Stimulated activated CD8-positive, alpha-beta memory T cell treated with anti-CD3 and anti-CD28 coated beads, Interleukin-15, amount 100 ng/mL, for 1 hour (primary cell): ENCODE data around the gene MRAP.
"Not testable (repeated sequence)": the region's sequence is repeated elsewhere in the genome, so short reads cannot be mapped to it uniquely, and the experiment has no call there.

Experiments
- DNase-seq: peaks from one replicate; pipeline ENCODE4 v3.0.0-alpha.2; 2020; ENCODE audit warnings: low read depth

Gene MRAP

DNA sequence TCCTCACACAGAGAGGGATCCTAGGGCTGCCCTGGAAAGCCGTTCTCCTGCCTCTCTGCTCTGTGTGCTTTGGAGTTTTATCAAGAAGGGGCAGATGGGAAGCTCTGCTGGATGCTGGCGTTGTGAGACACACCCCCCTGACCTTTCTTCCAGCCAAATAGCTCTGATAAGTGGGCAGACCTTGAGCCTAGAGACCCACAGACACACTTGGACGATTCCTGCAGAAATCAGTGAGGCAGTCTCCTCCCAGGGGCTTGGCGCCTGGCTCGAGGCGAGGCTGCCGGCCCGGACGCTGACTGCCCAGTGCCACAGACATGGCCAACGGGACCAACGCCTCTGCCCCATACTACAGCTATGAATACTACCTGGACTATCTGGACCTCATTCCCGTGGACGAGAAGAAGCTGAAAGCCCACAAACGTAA is at the start of gene MRAP:
Gene MRAP, plus strand, starts transcription at position 198 of the 424 bp plus-strand sequence. Its CDS starts 117 bp downstream, at position 315.
- no peak for DNase-seq

DNA sequence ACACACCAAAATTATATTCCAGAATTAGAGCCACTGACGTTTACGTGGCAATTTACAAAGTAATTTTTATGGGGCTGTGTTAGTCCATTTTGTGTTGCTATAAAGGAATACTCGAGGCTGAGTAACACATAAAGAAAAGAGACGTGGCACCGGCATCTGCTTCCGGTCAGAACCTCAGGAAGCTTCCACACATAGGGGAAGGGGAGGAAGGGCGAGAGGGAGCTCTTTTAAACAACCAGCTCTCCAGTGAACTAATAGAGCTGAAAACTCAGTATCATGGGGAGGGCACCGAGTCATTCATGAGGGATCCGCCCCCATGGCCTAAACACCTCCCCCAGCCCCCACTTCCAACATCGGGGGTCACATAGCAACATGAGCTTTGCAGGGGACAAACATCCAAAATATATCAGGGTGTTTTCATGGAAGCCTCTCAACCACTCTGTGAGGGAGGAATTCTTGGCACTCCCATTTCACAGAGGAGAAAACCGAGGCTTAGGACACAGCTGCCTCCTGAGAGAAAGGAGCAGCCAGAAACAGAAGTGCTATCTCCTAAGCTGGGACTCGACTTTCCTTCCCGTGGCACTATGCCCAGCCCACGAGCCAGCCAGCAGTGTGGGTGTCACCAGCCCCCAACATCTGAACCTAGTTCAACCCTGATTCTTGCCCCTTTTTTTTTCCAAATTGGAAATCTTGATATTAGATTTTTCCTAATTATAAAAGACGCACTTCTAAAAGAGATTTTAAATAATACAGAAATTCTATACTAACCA is 49.0 kb upstream of the MRAP start:
- DNase-seq, result no peak

DNA sequence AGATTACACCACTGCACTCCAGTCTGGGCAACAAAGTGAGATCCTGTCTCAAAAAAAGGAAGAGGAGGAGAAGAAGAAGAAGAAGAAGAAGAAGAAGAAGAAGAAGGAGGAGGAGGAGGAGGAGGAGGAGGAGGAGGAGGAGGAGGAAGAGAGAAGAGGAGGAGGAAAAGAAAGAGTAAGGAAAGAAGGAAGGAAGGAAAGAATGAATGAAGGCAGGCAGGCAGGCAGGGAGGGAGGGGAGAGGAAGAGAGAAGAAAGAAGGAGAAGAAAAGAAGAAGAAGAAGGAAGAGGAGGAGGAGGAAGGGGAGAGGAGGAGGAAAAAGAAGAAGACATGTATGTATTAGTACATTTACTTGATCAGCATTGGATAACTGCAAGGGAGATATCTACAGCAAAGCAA is 46.5 kb upstream of the MRAP start:
- no peak for DNase-seq

DNA sequence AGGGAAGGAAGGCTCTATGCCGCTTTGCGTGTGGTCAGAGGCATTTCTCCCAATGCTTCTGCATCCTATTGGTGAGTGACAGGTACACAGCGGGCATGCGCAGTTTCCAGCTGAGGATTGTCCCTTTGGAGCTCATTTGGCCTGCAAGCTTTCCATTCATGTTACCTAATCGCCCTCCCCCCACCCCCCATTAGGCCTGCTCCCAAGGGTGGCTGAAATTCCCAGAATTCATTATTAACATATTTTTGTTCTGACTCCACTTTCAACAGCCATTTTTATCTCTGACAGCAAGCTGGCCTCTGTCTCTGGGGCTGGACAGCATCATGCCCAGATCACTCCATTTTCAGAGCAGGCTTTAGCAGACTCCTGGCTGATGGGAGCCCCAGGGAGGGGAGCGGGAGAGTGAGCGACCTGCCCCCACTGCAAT is 45.4 kb upstream of the MRAP start:
- no peak for DNase-seq

DNA sequence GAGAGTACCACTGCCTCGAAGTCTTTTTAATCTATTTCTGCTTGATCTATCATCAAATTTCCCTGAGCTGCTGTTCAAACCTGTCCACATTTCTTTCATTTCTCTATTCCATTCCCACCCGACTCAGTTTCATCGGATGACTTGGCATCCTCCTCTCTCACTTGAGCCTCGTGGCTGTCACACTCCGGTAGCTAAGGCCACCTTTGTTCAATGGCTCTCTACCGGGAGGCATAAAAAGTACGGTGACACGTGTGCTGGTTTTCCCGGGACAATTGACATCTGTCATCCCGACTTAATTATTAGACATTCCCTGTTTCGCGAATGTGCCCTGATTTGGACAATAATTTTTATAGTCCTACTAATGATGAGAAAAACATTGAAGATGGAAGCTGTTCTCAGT is 42.4 kb upstream of the MRAP start:
- no peak for DNase-seq

DNA sequence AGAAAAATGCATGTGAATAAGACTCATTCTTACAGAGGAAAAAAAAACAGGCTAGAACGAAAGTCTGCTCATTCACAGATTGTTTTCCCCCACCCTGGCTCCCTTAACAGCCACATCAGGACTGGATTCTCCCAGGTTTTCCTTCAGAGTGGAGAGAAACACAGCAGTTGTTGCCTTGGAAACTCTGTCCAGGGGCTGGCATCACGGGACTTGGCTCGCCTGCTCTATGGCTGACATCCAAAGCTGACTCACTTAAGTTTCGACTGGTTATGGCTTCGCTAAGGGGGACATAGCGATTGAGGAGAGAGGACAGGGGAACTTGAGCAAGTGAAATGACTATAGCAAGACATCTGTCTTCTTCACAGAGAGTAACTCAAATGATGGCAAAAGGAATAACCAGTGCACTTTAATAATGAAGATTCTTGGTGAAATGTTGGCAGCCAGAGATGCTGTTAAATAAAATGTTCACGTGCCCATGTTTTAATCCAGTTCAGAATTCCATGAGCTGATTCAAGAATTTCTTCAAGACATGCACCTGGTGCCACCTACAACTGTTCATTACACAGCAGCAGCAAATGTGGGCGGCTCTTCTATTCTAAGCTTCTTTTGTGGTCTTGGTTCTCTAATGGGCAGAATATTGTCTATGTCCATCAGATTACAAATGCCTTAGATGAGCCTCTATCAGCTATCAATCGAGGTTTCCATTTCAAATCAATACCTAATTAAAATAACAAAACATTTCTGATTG is 41.6 kb upstream of the MRAP start:
- DNase-seq, result no peak

DNA sequence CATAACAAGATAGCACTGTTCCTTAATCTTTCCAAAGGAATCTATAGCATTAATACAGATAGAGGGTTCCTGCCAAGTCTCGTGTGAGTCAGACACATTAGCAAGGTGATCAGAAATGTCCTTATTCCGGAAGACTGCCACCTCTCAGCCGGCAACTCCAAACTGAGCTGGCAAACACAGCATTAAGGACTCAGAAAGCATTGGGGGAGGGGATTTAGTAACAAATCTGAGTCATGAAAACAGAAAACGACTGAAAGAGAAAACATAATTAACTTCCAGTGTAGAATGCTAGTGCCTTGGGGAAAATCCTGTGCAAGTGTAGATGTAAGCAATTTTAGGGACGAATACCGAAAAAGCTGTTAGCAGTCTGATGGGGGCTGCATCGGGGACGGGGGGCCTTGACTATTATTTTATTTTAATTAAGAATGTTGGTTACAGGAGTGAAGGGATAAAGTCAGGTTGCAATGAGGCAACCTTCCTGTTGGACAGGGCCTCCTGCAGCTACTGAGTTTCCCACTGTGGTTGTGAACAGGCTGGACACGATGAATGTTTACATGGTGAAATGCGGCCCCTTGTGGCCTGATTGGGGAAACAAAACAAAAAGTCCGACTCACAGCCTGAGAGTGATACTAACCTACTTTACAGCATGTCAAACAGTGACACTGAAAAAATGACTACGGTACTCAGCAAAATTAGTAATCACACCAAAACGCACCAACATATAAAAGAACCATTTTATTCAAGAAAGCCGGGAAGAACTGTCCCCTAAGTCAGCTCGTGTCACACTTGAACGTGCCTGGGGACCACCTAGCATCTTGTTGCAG is 40.5 kb upstream of the MRAP start:
- DNase-seq, result no peak

DNA sequence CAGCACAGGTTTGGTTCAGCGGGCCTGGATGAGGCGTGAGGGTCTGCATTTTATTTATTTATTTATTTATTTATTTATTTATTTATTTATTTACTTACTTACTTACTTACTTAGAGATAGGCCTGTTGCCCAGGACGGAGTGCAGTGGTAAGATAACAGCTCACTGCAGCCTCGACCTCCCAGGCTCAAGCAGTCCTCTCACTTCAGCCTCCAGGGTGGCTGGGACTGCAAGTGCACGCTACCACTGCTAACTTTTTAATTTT is 39.9 kb upstream of the MRAP start:
- not testable (repeated sequence) for DNase-seq

DNA sequence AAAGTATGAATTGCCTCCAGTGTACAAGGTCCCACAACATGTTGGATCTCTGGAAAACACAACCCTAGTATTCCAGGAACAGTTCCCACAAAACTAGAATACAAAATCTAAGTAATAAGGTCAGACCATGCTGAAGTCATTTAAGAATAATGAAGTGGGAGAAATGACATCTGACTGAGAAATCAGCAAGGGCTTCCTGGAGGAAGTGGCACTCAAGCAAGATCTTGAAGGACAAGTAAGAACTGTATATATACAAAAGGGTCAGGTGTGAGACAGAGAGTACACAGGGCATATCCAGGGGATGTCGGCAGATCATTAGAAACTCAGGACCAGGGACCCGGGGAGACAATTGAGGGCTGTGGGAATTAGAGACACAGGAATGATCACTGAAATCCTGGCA is 38.5 kb upstream of the MRAP start:
- no peak for DNase-seq

DNA sequence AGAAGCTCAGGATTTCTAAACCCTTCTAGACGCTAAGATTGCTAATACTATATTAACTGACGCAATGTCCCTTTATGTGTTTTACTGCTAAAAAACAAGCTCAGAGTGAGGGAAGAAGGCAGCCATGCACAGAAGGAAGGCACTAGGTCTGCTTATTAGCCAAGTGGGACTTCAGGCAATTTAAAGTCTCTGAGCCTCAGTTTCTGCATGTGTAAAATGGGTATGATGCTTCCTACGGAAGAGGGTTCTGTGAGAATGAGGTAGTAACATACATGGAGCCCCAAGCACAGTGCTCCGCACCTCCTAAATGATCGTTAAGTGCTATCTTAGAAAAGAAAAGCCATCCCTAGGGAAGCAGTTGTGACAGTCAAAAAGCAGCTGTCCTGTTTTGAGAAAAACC is 36.7 kb upstream of the MRAP start:
- DNase-seq, result no peak

DNA sequence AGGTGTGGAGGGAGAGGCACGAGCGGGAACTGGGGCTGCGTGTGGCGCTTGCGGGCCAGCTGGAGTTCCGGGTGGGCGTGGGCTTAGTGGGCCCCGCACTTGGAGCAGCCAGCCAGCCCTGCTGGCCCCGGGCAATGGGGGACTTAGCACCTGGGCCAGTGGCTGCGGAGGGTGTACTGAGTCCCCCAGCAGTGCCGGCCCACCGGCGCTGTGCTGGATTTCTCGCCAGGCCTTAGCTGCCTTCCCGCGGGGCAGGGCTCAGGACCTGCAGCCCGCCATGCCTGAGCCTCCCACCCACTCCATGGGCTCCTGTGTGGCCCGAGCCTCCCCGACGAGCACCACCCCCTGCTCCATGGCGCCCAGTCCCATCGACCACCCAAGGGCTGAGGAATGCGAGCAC is 33.3 kb upstream of the MRAP start:
- not testable (repeated sequence) for DNase-seq

DNA sequence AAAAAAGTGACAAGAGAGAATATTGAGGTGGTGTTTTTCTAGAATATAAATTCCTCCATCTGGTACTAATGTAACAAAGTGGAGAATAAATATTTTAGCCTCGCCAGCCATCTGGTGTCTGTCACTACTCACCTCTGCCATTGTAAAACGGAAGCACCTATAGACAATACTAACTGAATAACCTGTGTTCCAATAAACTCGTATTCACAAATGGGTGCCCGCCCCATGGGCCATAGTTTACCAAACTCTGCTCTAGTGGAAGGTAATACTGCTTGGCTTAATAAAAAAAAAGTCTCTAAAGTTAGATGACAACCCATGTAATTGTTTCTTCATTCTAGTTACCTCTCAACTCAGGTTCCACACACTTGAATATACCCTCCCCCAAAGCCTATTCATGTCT is 27.9 kb upstream of the MRAP start:
- no peak for DNase-seq

DNA sequence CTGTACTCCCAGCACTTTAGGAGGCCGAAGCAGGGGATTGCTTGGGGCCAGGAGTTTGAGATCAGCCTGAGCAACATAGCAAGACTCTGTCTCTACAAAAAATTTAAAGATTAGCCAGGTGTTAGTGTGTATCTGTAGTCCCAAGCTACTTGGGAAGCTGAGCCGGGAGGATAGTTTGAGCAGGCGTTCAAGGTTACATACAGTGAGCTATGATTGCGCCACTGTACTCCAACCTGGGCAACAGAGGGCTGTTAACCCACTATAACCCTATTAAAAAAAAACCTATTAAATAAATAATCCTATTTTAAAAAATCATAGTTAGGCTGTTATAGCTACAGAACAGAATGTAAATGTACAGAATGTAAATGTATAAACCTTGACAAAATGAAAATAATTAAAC is 22.0 kb upstream of the MRAP start:
- DNase-seq, result no peak

DNA sequence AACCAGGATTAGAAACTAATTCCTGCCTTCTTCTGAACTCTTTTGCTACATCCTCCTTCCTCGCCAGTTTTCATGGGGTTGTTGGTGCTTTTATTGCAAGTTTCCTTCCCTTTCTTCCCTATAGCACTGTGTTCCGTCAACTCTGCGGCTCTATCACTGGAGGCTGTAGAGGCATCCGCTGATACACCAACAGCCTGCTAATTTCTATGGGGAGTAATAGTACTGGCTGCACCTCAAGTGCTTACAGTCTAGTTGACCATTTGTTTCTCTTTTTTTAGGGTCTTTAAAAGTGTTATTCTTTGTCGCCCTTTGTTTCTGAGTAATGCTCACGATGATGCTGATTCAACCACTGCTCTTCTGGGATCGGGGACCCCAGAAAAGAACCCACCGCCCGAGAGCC is 20.6 kb upstream of the MRAP start:
- DNase-seq, result no peak

DNA sequence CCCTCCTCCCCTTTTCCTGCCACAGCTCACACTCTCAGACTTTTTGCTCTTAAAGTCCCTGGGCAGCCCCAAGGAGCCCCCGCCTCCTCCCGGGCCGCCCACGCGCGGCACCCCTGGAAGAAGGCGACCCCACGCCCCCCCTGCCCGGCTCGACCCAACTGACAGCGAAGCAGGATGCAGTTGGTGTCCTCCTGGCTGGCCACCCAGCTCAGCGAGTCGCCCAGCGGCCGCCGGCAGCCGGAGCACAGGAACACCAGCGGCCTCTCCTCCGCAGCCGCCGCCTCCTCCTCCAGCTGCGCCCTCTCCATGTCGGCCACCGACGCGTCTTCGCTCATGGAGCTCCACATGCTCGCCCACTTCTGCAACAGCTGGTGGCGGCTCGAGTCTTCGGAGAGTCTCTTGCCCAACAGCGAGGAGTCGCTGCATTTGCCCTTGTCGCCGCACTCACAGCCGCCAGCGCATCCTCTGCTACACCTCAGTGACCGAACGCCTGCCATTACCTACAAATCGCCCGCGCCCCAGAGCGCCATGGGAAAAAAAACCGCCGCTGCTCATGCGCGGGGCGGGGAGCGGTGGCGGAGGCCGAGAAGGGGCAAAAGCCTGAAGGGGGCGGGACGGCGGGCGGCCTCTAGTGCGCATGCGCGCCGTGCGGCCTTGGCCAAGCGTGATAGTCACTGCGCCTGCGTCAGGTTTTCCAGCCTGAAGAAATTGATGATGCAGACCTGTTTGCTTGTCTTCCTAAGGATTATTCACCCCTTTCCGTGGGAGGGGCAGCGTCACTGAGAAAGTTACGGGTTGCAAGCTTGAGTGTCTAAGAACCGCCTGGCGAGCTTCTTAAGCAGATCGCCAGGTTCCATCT is 19.9 kb upstream of the MRAP start, which contains the start of gene MIS18A:
Gene MIS18A, minus strand, starts transcription at position 532 of the 859 bp plus-strand sequence. Its CDS starts 35 bp downstream, at position 497.
- peak; percentile 96 for DNase-seq

DNA sequence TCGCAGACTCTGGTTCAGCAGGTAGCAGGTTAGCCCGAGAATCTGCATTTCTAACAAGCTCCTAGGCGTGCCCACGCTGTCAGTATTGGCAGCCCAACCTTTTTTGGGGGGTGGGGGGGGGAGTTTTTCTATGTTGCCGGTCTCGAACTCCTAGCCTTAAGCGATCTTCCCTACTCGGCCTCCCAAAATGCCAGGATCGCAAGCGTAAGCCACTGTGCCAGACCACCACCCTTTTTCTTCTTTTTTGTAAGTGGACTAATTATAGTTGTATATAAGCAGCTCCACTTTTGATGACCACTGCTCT is 19.3 kb upstream of the MRAP start:
- no peak for DNase-seq

DNA sequence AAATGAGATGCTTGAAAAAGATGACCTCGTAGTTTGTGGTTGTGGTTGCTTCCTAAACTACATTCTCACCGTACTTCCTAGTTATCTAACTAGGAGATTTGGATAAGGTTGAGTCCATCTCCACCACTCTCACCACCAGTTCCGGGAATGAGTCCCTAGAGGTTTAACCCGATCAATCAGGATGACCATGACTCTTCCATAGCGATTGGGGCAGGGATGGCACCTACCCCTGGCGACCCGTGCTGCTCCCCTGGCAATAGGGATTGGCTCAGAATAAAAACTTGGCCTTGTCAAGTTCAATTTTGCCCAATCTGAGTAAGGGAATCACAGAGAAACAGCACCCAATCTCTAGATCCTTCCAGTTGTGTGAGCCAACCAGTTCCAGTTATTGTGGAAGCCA is 17.1 kb upstream of the MRAP start:
- no peak for DNase-seq

DNA sequence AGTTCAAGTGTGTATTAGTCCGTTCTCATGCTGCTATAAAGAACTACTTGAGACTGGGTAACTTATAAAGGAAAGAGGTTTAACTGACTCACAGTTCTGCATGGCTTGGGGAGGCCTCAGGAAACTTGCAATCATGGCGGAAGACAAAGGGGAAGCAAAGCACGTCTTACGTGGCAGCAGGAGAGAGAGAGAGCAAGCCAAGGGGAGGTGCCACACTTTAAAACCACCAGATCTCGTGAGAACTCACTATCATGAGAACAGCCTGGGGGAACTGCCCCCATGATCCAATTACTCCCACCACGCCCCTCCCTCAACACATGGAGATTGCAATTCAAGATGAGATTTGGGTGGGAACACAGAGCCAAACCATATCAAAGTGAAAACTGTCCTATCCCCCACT is 15.7 kb upstream of the MRAP start:
- no peak for DNase-seq

DNA sequence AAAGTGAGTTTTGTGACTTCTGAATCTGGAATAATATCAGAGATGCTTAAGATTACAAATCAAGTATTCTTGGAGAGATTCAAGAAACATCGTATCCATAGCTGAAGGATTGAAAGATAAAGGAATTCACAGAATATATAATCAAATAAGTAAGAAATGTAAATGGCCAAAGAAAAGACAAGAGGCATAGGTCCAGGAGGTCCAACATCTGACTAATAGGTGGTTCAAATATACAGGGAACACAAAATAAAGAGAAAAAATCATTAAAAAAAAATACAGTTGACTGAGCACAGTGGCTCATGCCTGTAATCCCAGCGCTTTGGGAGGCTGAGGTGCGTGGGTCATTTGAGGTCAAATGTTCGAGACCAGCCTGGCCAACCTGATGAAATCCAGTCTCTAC is 13.2 kb upstream of the MRAP start:
- DNase-seq, result no peak

DNA sequence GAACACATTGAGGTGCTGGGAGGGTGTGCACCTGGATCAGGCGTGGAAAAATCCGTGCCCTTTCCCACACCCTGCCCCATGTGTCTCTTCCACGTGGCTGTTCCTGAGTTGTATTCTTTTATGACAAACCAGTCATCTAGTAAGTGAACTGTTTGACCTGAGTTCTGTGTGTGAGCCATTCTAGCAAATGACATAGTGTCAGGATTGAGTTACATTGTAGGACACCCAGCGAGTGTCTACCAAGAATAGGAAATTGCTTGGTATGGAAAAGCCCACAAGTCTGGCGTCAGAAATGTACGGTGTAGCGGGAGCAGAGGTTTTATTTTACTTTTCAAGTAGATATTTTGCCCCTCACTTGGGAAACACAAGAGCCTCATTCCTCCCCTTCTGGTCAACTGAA is 1.2 kb upstream of the MRAP start:
- no peak for DNase-seq

DNA sequence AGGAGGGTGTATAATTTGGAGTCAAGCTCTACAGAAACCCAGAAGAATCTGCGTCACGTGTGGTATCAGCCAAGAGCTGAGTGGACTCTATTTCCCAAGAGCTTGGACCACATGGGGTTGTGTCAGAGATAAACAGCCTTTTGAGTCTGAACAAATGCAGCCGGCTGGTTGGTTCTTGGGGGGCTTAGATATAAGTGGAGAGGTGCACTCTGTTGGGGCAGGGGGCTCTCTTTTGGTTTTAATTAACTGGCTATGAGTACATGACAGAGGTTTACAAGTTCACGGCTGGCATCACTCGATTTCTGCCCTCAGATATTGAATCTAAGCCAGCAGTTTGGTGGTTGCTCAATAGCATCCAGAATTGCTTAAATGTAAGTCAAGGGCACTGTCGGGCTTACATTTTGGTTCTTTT is 501 bp upstream of the MRAP start:
- no peak for DNase-seq

DNA sequence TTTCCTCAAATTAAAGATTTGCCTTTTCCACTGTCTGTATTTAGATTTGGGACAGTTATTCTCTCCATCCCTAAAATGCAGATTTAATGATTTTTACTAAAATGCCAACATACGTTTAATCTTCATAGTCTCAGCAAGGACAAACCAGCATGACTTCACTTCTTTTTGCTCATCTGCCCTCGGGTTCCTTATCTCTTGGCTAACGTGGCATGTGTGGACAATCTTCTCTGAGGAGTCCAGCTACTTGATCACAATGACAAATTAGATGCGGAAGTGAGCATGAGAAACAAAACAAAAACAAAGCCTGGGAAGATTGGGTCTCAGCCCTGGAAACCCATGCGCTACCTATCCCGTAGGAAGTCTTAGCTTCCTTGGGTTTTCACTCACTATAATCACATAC is 1.0 kb downstream of the MRAP start:
- no peak for DNase-seq
